HEK293T (cell line): ENCODE data around the gene SLC25A2.
"Not testable (repeated sequence)": the region's sequence is repeated elsewhere in the genome, so short reads cannot be mapped to it uniquely, and the experiment has no call there.

Experiments used
- CTCF ChIA-PET: fragments of 350-600 bp; formaldehyde crosslinking; extraction: SDS; loops from one replicate; lab custom pipeline; 2021; ENCODE audit warnings: antibody characterized with exemption, inconsistent platforms; lab: Yijun Ruan, JAX
- POLR2A ChIA-PET: fragments of 350-600 bp; formaldehyde crosslinking; extraction: SDS; loops from one replicate; lab custom pipeline; 2020; ENCODE audit warnings: antibody characterized with exemption, inconsistent platforms; lab: Yijun Ruan, JAX
- DNase-seq: peaks from one replicate; pipeline ENCODE4 v3.0.0; 2012; ENCODE audit warnings: mixed read lengths; ENCODE audit errors: extremely low spot score
- ARNT ChIP-seq: fragments of 450-650 bp; IDR thresholded peaks from 2 replicates; pipeline ENCODE4 v1.6.1; 2017; ENCODE audit warnings: mild to moderate bottlenecking
- BHLHE40 ChIP-seq: fragments of 450-650 bp; IDR thresholded peaks from 2 replicates; pipeline ENCODE4 v1.6.1; 2016; ENCODE audit warnings: mild to moderate bottlenecking, moderate library complexity, borderline replicate concordance
- CTBP1 ChIP-seq: fragments of 450-650 bp; IDR thresholded peaks from 2 replicates; pipeline ENCODE4 v1.6.1; 2016; ENCODE audit warnings: borderline replicate concordance
- ELF4 ChIP-seq: fragments of 450-650 bp; IDR thresholded peaks from 2 replicates; pipeline ENCODE4 v1.6.1; 2017; ENCODE audit warnings: antibody characterized with exemption
- FOXA1 ChIP-seq: fragments of 450-650 bp; IDR thresholded peaks from 2 replicates; pipeline ENCODE4 v1.6.1; 2016; ENCODE audit warnings: mild to moderate bottlenecking
- FOXK2 ChIP-seq: fragments of 450-650 bp; IDR thresholded peaks from 2 replicates; pipeline ENCODE4 v1.6.1; 2016; ENCODE audit warnings: mild to moderate bottlenecking
- FOXM1 ChIP-seq: fragments of 450-650 bp; IDR thresholded peaks from 2 replicates; pipeline ENCODE4 v1.6.1; 2017; ENCODE audit warnings: mild to moderate bottlenecking, borderline replicate concordance
- HDGF ChIP-seq: fragments of 450-650 bp; IDR thresholded peaks from 2 replicates; pipeline ENCODE4 v1.6.1; 2017; ENCODE audit warnings: antibody characterized with exemption, borderline replicate concordance
- L3MBTL2 ChIP-seq: fragments of 450-650 bp; conservative IDR thresholded peaks from 2 replicates; pipeline ENCODE4 v1.6.1; 2016; ENCODE audit warnings: mild to moderate bottlenecking
- LEF1 ChIP-seq: fragments of 450-650 bp; IDR thresholded peaks from 2 replicates; pipeline ENCODE4 v1.6.1; 2017; ENCODE audit warnings: mild to moderate bottlenecking, borderline replicate concordance
- NFRKB ChIP-seq: fragments of 450-650 bp; IDR thresholded peaks from 2 replicates; pipeline ENCODE4 v1.6.1; 2016; ENCODE audit warnings: mild to moderate bottlenecking, moderate library complexity
- PKNOX1 ChIP-seq: fragments of 450-650 bp; IDR thresholded peaks from 2 replicates; pipeline ENCODE4 v1.6.1; 2016
- SP1 ChIP-seq: fragments of 450-650 bp; IDR thresholded peaks from 2 replicates; pipeline ENCODE4 v1.6.1; 2017
- SUZ12 ChIP-seq: fragments of 450-650 bp; IDR thresholded peaks from 2 replicates; pipeline ENCODE4 v1.6.1; 2016; ENCODE audit warnings: mild to moderate bottlenecking
- TARDBP ChIP-seq: fragments of 450-650 bp; IDR thresholded peaks from 2 replicates; pipeline ENCODE4 v1.6.1; 2016
- ZNF384 ChIP-seq: fragments of 450-650 bp; IDR thresholded peaks from 2 replicates; pipeline ENCODE4 v1.6.1; 2016

The SLC25A2 gene

DNA sequence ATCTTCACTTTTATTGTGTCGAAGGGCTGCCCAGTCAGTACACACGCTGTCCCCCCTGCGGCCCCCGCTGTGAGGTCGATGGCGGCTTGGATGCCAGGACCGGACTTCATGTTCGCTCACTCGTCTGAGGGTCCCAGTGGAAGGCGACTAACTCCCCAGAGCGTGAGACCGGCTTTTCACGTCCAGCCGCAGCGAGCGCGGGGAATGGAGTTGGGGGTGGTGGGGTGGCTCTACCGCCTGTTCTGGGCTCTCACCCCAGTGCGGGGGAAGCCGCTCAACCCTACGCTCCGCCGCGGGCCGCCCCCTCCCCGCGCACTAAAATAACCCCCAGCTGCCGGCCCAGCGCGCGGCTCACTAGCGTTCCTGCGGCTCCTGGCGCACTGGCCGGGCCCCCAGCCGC lies at the start of gene SLC25A2:
TSS of gene SLC25A2 (minus strand) at position 294 of the 400 bp plus-strand sequence. CDS start at position 110, 184 bp downstream.
- POLR2A ChIA-PET = no interaction called here
- DNase-seq = no peak
- TF ChIP-seq ARNT (no peak), HDGF (no peak), CTBP1 (no peak), SP1 (no peak)
- CTCF ChIA-PET = no interaction called here

DNA sequence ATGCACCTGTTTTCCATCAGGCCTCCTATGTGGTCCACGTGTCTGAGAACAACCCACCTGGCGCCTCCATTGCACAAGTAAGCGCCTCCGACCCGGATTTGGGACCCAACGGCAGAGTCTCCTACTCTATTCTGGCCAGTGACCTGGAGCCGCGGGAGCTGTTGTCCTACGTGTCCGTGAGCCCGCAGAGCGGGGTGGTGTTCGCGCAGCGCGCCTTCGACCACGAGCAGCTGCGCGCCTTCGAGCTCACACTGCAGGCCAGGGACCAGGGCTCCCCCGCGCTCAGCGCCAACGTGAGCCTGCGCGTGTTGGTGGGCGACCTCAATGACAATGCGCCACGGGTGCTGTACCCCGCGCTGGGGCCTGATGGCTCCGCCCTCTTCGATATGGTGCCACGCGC lies 47.7 kb upstream of the SLC25A2 start:
- TF ChIP-seq BHLHE40 = no peak
- no peak for TF ChIP-seq LEF1
- TF ChIP-seq FOXK2 = no peak
- TF ChIP-seq ARNT = no peak
- no peak for TF ChIP-seq NFRKB
- TF ChIP-seq ELF4 = no peak
- TF ChIP-seq L3MBTL2 = no peak
- TF ChIP-seq FOXA1 = no peak
- ChIA-PET CTCF (no interaction called here), POLR2A (no interaction called here)
- DNase-seq = no peak

DNA sequence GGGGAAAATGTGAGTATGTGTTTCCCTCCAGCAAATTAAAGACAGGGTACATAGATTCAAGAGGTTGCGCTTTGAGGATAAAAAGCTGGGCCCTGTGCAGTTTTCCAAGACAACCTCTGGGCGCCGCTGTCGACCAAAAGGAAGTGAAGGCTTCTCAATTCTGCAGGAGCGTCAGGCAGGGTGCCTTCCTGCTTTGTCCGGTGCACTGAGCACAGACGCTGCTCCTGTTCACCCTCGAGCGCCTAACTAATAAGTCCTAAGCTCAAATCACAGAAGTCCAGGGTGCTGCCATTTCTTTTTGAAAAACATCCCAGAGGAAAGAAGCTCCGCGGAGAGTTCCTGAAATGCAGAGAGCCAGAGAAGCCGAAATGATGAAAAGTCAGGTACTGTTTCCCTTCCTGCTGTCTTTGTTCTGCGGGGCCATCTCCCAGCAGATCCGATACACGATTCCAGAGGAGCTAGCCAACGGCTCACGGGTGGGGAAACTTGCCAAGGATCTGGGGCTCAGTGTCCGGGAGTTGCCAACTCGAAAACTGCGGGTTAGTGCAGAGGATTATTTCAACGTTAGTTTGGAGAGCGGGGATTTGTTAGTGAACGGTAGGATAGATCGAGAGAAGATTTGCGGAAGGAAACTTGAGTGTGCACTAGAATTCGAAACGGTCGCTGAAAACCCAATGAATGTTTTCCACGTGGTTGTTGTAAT lies 46.2 kb upstream of the SLC25A2 start, which contains the start of gene PCDHGB1:
TSS of gene PCDHGB1 (plus strand) at position 183 of the 703 bp plus-strand sequence. CDS start at position 345, 162 bp downstream.
- POLR2A ChIA-PET = no interaction called here
- DNase-seq = peak; percentile 51
- CTCF ChIA-PET = interaction anchor here (0.7 kb wide), 1 partner anchor 206 kb away, joined by 3 read pairs; no protein-coding TSS in a partner anchor
- TF ChIP-seq SUZ12 (no peak), CTBP1 (no peak), SP1 (no peak), LEF1 (no peak), L3MBTL2 (no peak), BHLHE40 (no peak), FOXA1 (no peak), TARDBP (no peak), HDGF (no peak)

GRCh38 chr5:141346017-141346416 lies 42.2 kb upstream of the SLC25A2 start:
- POLR2A ChIA-PET, DNase-seq, CTCF ChIA-PET: not testable (repeated sequence)

DNA sequence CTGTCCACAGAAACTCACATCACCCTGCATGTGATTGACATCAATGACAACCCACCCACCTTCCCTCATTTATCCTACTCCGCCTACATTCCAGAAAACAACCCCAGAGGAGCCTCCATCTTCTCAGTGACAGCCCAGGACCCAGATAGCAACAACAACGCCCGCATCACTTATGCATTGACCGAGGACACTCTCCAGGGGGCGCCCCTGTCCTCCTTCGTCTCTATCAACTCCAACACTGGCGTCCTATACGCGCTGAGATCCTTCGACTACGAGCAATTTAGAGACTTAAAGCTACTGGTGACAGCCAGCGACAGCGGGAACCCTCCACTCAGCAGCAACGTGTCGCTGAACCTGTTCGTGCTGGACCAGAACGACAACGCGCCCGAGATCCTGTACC lies 41.5 kb upstream of the SLC25A2 start:
- no peak for DNase-seq
- TF ChIP-seq FOXK2 (no peak), TARDBP (no peak), FOXA1 (no peak), LEF1 (no peak), FOXM1 (no peak)
- POLR2A ChIA-PET = no interaction called here
- CTCF ChIA-PET = no interaction called here

DNA sequence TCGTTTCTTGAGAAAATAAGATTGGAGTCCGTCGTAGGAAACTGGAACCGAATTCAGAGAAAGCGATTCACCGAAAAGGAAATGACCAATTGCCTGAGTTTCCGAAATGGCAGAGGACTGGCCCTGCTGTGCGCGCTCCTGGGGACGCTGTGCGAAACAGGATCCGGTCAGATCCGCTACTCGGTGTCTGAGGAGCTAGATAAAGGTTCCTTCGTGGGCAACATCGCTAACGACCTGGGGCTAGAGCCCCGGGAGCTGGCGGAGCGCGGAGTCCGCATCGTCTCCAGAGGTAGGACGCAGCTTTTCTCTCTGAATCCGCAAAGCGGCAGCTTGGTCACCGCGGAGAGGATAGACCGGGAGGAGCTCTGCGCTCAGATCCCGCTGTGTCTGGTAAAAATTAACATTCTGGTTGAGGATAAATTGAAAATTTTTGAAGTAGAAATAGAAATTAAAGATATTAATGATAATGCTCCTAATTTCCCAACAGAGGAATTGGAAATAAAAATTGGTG lies 40.2 kb upstream of the SLC25A2 start:
- no peak for DNase-seq
- TF ChIP-seq SP1 = no peak
- TF ChIP-seq FOXM1 = no peak
- TF ChIP-seq L3MBTL2 = no peak
- TF ChIP-seq HDGF = no peak
- no peak for TF ChIP-seq LEF1
- TF ChIP-seq ELF4 = no peak
- TF ChIP-seq BHLHE40 = no peak
- TF ChIP-seq ZNF384 = no peak
- no peak for TF ChIP-seq FOXA1
- TF ChIP-seq FOXK2 = no peak
- TF ChIP-seq PKNOX1 = no peak
- no peak for TF ChIP-seq CTBP1
- ChIA-PET POLR2A (interaction anchor here (0.9 kb wide), 1 partner anchor 23 kb away, joined by 3 read pairs; the partner anchor contains the start of gene TAF7), CTCF (interaction anchor here (0.6 to 1.3 kb wide), 3 partner anchors 9 to 121 kb away, joined by 3 to 5 read pairs (median 3); partner anchors contain the start of gene PCDHB14)

- DNase-seq = no peak
- CTCF ChIA-PET = interaction anchor here (0.8 to 1.3 kb wide), 2 partner anchors 8 to 12 kb away, joined by 3 read pairs; no protein-coding TSS in a partner anchor
These were observed 39.5 kb upstream of the SLC25A2 start, which contains the start of gene PCDHGA3 for GRCh38 chr5:141343242-141343952. Gene PCDHGA3 (plus strand): TSS chr5:141343829. CDS start chr5:141344034, 205 bp downstream.

More at GRCh38 chr5:141343242-141343952, 39.5 kb upstream of the SLC25A2 start, which contains the start of gene PCDHGA3:
- POLR2A ChIA-PET = interaction anchor here (0.9 to 2.1 kb wide), 2 partner anchors 23 kb away, joined by 3 to 7 read pairs; partner anchors contain the start of gene TAF7
- TF ChIP-seq FOXM1 = no peak
- no peak for TF ChIP-seq ELF4
- TF ChIP-seq SP1 = no peak
- no peak for TF ChIP-seq ARNT
- no peak for TF ChIP-seq FOXA1
- TF ChIP-seq L3MBTL2 = no peak
- TF ChIP-seq PKNOX1 = no peak
- no peak for TF ChIP-seq LEF1
- no peak for TF ChIP-seq BHLHE40
- no peak for TF ChIP-seq NFRKB
